GM23338 (cell line): ENCODE measurements around the gene SDHB. TPM values are rescaled to one million over a fixed set of nuclear protein-coding genes. Genes with fewer than 3 reads are reported as not detected.

ENCODE experiments used
- ATAC-seq: fragments of 200-7000 bp; cut with Tn5 transposase; 3 replicates; pipeline ENCODE4 v1.9.1; 2020
- DNase-seq: peaks from one replicate; pipeline ENCODE4 v3.0.0-alpha.2; 2015; ENCODE audit warnings: low spot score
- H2AFZ ChIP-seq: fragments of 200-600 bp; sonication (generic); 2 replicates; pipeline ENCODE4 v1.8.0; 2016; ENCODE audit warnings: antibody characterized with exemption, mild to moderate bottlenecking, moderate library complexity
- H3F3A ChIP-seq: fragments of 200-600 bp; sonication (generic); replicated peaks from 2 replicates; pipeline ENCODE4 v1.8.0; 2017; ENCODE audit warnings: antibody characterized with exemption, mixed run types, low read depth
- H3K27ac ChIP-seq: fragments of 200-600 bp; sonication (generic); 2 replicates; pipeline ENCODE4 v1.6.1; 2016; ENCODE audit warnings: low read depth
- H3K27me3 ChIP-seq: fragments of 200-600 bp; sonication (generic); 2 replicates; pipeline ENCODE4 v1.8.0; 2016; ENCODE audit warnings: mild to moderate bottlenecking, mixed run types, moderate library complexity; ENCODE audit not compliant: insufficient read depth
- H3K36me3 ChIP-seq: fragments of 200-600 bp; sonication (generic); 2 replicates; pipeline ENCODE4 v1.8.0; 2016; ENCODE audit warnings: mild to moderate bottlenecking; ENCODE audit not compliant: insufficient read depth
- H3K4me1 ChIP-seq: fragments of 200-600 bp; sonication (generic); 2 replicates; pipeline ENCODE4 v1.8.0; 2016; ENCODE audit warnings: mild to moderate bottlenecking, moderate library complexity; ENCODE audit not compliant: insufficient read depth
- H3K4me2 ChIP-seq: fragments of 200-600 bp; sonication (generic); 2 replicates; pipeline ENCODE4 v1.7.1; 2017; ENCODE audit warnings: mixed run types
- H3K4me3 ChIP-seq: fragments of 200-600 bp; sonication (generic); 2 replicates; pipeline ENCODE4 v1.6.1; 2016; ENCODE audit warnings: mixed run types
- H3K79me2 ChIP-seq: fragments of 200-600 bp; sonication (generic); replicated peaks from 2 replicates; pipeline ENCODE4 v1.8.0; 2017; ENCODE audit warnings: mild to moderate bottlenecking; ENCODE audit not compliant: insufficient read depth
- H3K9me2 ChIP-seq: fragments of 200-600 bp; sonication (generic); 2 replicates; pipeline ENCODE4 v1.8.0; 2017; ENCODE audit not compliant: insufficient read depth
- H4K20me1 ChIP-seq: fragments of 200-600 bp; sonication (generic); replicated peaks from 2 replicates; pipeline ENCODE4 v1.8.0; 2017; ENCODE audit warnings: mild to moderate bottlenecking; ENCODE audit not compliant: insufficient read depth
- H3K27ac Mint-ChIP-seq: 2 replicates; pipeline ENCODE4 v1.8.0; 2020; ENCODE audit warnings: inconsistent platforms, mild to moderate bottlenecking, moderate library complexity, mixed read lengths
- H3K27me3 Mint-ChIP-seq: 3 replicates; pipeline ENCODE4 v1.8.0; 2022; ENCODE audit warnings: low read depth, mild to moderate bottlenecking, moderate library complexity, mixed read lengths, inconsistent platforms; ENCODE audit not compliant: insufficient read depth, poor library complexity
- H3K36me3 Mint-ChIP-seq: 3 replicates; pipeline ENCODE4 v1.8.0; 2021; ENCODE audit warnings: low read depth, mild to moderate bottlenecking, inconsistent platforms, moderate library complexity, mixed read lengths
- H3K4me1 Mint-ChIP-seq: 3 replicates; pipeline ENCODE4 v1.8.0; 2020; ENCODE audit warnings: mild to moderate bottlenecking, inconsistent platforms, mixed read lengths
- H3K4me3 Mint-ChIP-seq: 3 replicates; pipeline ENCODE4 v1.8.0; 2021; ENCODE audit warnings: moderate library complexity, mild to moderate bottlenecking, inconsistent platforms, mixed read lengths
- H3K9me3 Mint-ChIP-seq: 3 replicates; pipeline ENCODE4 v1.8.0; 2020; ENCODE audit warnings: moderate library complexity, mild to moderate bottlenecking, inconsistent platforms, mixed read lengths
- CREB1 ChIP-seq: fragments of 250-450 bp; sonication (Bioruptor Pico); IDR thresholded peaks from 2 replicates; pipeline ENCODE4 v1.5.0; 2020; ENCODE audit warnings: low read depth, mild to moderate bottlenecking, moderate library complexity
- ETS1 ChIP-seq: IDR thresholded peaks from 2 replicates; pipeline ENCODE4 v1.6.1; 2016; ENCODE audit warnings: antibody characterized with exemption
- EZH2 ChIP-seq: fragments of 200-600 bp; sonication (generic); IDR thresholded peaks from one replicate; pipeline ENCODE4 v1.8.0; 2017; ENCODE audit warnings: antibody characterized with exemption, mild to moderate bottlenecking, low read depth; ENCODE audit not compliant: unreplicated experiment
- NANOG ChIP-seq: IDR thresholded peaks from 2 replicates; pipeline ENCODE4 v1.6.1; 2016; ENCODE audit warnings: antibody characterized with exemption, borderline replicate concordance
- POLR2AphosphoS5 ChIP-seq: IDR thresholded peaks from 2 replicates; pipeline ENCODE4 v1.6.1; 2016; ENCODE audit warnings: antibody characterized with exemption, low read depth
- STAT1 ChIP-seq: IDR thresholded peaks from one replicate; pipeline ENCODE4 v1.6.1; 2016; ENCODE audit warnings: antibody characterized with exemption; ENCODE audit not compliant: unreplicated experiment
- ZNF331 ChIP-seq: fragments of 250-450 bp; sonication (Bioruptor Pico); IDR thresholded peaks from 2 replicates; pipeline ENCODE4 v1.5.0; 2020; ENCODE audit warnings: low read depth, mild to moderate bottlenecking, moderate library complexity
- polyA plus RNA-seq: library from polyadenylated mRNA; unstranded; fragments of >200 nt; fragmentation: Nextera tagmentation; extraction: Ambion mirVana; gene quantifications from 2 replicates; pipeline ENCODE4 v1.2.1, GENCODE V29; 2016
- total RNA-seq: library from RNA; depleted of rRNA; stranded (reverse); fragments of >200 nt; shearing (Covaris generic); gene quantifications from 2 replicates; pipeline ENCODE4 v1.2.3, GENCODE V29; 2014
- TF ChIP-seq, protein P1 (sequence below), 2 experiments: fragments of 200-600 bp in 1 of 2; sonication (generic) in 1 of 2; conservative IDR thresholded peaks; 2 replicates each; pipeline versions ENCODE4 v1.5.1 to v1.6.1; 2016 to 2017; ENCODE audit warnings: antibody characterized with exemption in 2 of 2, low read depth in 2 of 2, mild to moderate bottlenecking in 2 of 2, moderate library complexity in 1 of 2

Gene SDHB
- total and polyA plus RNA-seq, 2 experiments from 2014 or later: 72.8 to 112 TPM

- Mint-ChIP-seq H3K4me1 (peaks cover 15% of the 10 kb centered on the region), H3K4me3 (no peak overlapping the region), H3K9me3 (no peaks in the 10 kb centered on the region), H3K27me3 (peaks cover 4% of the 10 kb centered on the region), H3K27ac (no peak overlapping the region), H3K36me3 (no peaks in the 10 kb centered on the region)
- H3K4me3 ChIP-seq: no peak overlapping the region
- TF ChIP-seq ETS1: no peak
- TF ChIP-seq NANOG: no peak
- TF ChIP-seq EZH2: no peak
- TF ChIP-seq STAT1: no peak
- TF ChIP-seq ZNF331 (CRISPR knock-in tag): no peak
- no peak for TF ChIP-seq POLR2AphosphoS5
- TF ChIP-seq CREB1 (CRISPR knock-in tag): no peak
- no peaks in the 10 kb centered on the region for H3F3A ChIP-seq
- no peaks in the 10 kb centered on the region for H3K4me1 ChIP-seq
- H3K27me3 ChIP-seq: no peaks in the 10 kb centered on the region
- no peaks in the 10 kb centered on the region for H3K36me3 ChIP-seq
- no peak overlapping the region for H3K4me2 ChIP-seq
- H2AFZ ChIP-seq: no peak overlapping the region
- DNase-seq (no peak), ATAC-seq (peak; percentile 22; the same call in 2 of the 3 replicates)
- no peaks in the 10 kb centered on the region for H3K9me2 ChIP-seq
- H3K79me2 ChIP-seq: no peaks in the 10 kb centered on the region
- H3K27ac ChIP-seq: no peak overlapping the region
- no peaks in the 10 kb centered on the region for H4K20me1 ChIP-seq
Observed at GRCh38 chr1:17098446-17099317, 44.9 kb upstream of the SDHB start.

- no peaks in the 10 kb centered on the region for H3K79me2 ChIP-seq
- TF ChIP-seq CREB1 (CRISPR knock-in tag) (no peak), NANOG (no peak)
- TF ChIP-seq, protein P1, sequence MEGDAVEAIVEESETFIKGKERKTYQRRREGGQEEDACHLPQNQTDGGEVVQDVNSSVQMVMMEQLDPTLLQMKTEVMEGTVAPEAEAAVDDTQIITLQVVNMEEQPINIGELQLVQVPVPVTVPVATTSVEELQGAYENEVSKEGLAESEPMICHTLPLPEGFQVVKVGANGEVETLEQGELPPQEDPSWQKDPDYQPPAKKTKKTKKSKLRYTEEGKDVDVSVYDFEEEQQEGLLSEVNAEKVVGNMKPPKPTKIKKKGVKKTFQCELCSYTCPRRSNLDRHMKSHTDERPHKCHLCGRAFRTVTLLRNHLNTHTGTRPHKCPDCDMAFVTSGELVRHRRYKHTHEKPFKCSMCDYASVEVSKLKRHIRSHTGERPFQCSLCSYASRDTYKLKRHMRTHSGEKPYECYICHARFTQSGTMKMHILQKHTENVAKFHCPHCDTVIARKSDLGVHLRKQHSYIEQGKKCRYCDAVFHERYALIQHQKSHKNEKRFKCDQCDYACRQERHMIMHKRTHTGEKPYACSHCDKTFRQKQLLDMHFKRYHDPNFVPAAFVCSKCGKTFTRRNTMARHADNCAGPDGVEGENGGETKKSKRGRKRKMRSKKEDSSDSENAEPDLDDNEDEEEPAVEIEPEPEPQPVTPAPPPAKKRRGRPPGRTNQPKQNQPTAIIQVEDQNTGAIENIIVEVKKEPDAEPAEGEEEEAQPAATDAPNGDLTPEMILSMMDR (conservative IDR thresholded peaks at IDR 0.05; ENCODE audit: low read depth in 2 of 2): no peak
- H3K36me3 ChIP-seq: no peaks in the 10 kb centered on the region; the same call in 1 of the 2 replicates
- no peak overlapping the region for H3K27ac Mint-ChIP-seq
- no peaks in the 10 kb centered on the region for H4K20me1 ChIP-seq
- no peaks in the 10 kb centered on the region for H3K36me3 Mint-ChIP-seq
- no peaks in the 10 kb centered on the region for H3K9me3 Mint-ChIP-seq
- H3K4me1 Mint-ChIP-seq: peaks cover 15% of the 10 kb centered on the region
- no peak overlapping the region for H3K4me2 ChIP-seq
- H3K27me3 Mint-ChIP-seq: peaks cover 4% of the 10 kb centered on the region
- no peaks in the 10 kb centered on the region for H3K9me2 ChIP-seq
- H3K4me3 Mint-ChIP-seq: no peak overlapping the region
- H2AFZ ChIP-seq: no peak overlapping the region; the same call in 1 of the 2 replicates
- no peak overlapping the region for H3K27ac ChIP-seq
- no peaks in the 10 kb centered on the region for H3K4me1 ChIP-seq
- H3K4me3 ChIP-seq: no peak overlapping the region
- DNase-seq (no peak), ATAC-seq (peak; percentile 56)
- H3K27me3 ChIP-seq: no peaks in the 10 kb centered on the region
- no peaks in the 10 kb centered on the region for H3F3A ChIP-seq
Observed at GRCh38 chr1:17097787-17098186, 44.0 kb upstream of the SDHB start.
